Right lobe of liver (tissue), 4 donors: Measurements from ENCODE around the gene POLR3H.

Experiments
- POLR2A ChIP-seq: fragments of 450-650 bp; IDR thresholded peaks from one replicate; pipeline ENCODE4 v1.6.1; 2017; ENCODE audit warnings: antibody characterized with exemption, mild to moderate bottlenecking
- TF ChIP-seq, protein P1 (sequence below), 4 donors: fragments of 200-600 bp in 3 of 4; fragments of 450-650 bp in 1 of 4; IDR thresholded peaks; one replicate each; pipeline versions ENCODE4 v1.5.1 to v1.8.0; 2016 to 2022; ENCODE audit warnings: antibody characterized with exemption in 4 of 4, mild to moderate bottlenecking in 2 of 4
- donor health status: DM: no; HTN: no; CAD: no.
- donor health status: DM: no; HTN: no; CAD: no.
- donor health status: DM: no; HTN: yes; CAD: no.

DNA sequence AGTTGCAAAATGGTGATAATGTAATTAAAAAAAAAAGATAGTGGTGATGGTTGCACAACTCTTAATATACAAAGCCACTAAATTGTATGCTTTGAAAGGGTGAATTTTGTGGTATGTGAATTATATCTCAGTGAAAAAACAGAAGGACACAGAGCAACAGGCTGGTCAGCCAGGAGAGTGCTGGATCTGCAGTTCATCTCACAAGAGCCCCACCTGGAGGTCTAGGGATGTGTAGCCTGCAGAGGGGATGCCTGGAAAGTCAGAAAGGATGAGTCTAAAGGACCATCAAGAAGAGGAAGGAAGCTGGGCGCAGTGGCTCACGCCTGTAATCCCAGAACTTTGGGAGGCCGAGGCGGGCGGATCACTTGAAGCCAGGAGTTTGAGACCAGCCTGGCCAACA lies 9.0 kb downstream of the POLR3H start:
- TF ChIP-seq, protein P1, sequence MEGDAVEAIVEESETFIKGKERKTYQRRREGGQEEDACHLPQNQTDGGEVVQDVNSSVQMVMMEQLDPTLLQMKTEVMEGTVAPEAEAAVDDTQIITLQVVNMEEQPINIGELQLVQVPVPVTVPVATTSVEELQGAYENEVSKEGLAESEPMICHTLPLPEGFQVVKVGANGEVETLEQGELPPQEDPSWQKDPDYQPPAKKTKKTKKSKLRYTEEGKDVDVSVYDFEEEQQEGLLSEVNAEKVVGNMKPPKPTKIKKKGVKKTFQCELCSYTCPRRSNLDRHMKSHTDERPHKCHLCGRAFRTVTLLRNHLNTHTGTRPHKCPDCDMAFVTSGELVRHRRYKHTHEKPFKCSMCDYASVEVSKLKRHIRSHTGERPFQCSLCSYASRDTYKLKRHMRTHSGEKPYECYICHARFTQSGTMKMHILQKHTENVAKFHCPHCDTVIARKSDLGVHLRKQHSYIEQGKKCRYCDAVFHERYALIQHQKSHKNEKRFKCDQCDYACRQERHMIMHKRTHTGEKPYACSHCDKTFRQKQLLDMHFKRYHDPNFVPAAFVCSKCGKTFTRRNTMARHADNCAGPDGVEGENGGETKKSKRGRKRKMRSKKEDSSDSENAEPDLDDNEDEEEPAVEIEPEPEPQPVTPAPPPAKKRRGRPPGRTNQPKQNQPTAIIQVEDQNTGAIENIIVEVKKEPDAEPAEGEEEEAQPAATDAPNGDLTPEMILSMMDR (IDR thresholded peaks at IDR 0.05) = peak in 1 of 4 donors; percentile 6
- no peak for TF ChIP-seq POLR2A
